HepG2 (cell line): ENCODE measurements around the gene GLDC. TPM values are rescaled to one million over a fixed set of nuclear protein-coding genes. Genes with fewer than 3 reads are reported as not detected.

ENCODE experiments used
- ATF7-NPFF ChIP-seq: sonication (generic); formaldehyde crosslinking; IDR thresholded peaks from 2 replicates; pipeline ENCODE4 v1.8.1; 2023; ENCODE audit warnings: mild to moderate bottlenecking, low read depth, missing genetic modification reagents, moderate library complexity
- BRCA1 ChIP-seq: sonication (generic); formaldehyde crosslinking; IDR thresholded peaks from 2 replicates; pipeline ENCODE4 v1.4.0; 2020; ENCODE audit warnings: missing genetic modification reagents
- BRD4 ChIP-seq: sonication (generic); formaldehyde crosslinking; IDR thresholded peaks from 2 replicates; pipeline ENCODE4 v1.4.0; 2020; ENCODE audit warnings: missing genetic modification reagents
- EEA1 ChIP-seq: sonication (generic); formaldehyde crosslinking; IDR thresholded peaks from 2 replicates; pipeline ENCODE4 v1.5.1; 2020; ENCODE audit warnings: mild to moderate bottlenecking, missing genetic modification reagents, borderline replicate concordance
- ELF1 ChIP-seq: sonication (generic); formaldehyde crosslinking; IDR thresholded peaks from 2 replicates; pipeline ENCODE4 v1.4.0; 2020; ENCODE audit warnings: missing genetic modification reagents
- HNRNPUL1 ChIP-seq: fragments of 200-400 bp; formaldehyde crosslinking; IDR thresholded peaks from 2 replicates; pipeline ENCODE4 v1.6.1; 2017; ENCODE audit warnings: low read depth, mild to moderate bottlenecking, low read length, moderate library complexity
- RFXAP ChIP-seq: sonication (generic); formaldehyde crosslinking; IDR thresholded peaks from 2 replicates; pipeline ENCODE4 v1.4.0; 2020; ENCODE audit warnings: missing genetic modification reagents, borderline replicate concordance
- SATB2 ChIP-seq: sonication (generic); formaldehyde crosslinking; IDR thresholded peaks from 2 replicates; pipeline ENCODE4 v1.5.0; 2020; ENCODE audit warnings: missing genetic modification reagents
- SP4 ChIP-seq: sonication (generic); formaldehyde crosslinking; IDR thresholded peaks from 2 replicates; pipeline ENCODE4 v1.8.1; 2023; ENCODE audit warnings: mild to moderate bottlenecking, missing genetic modification reagents
- TBP ChIP-seq: sonication (generic); formaldehyde crosslinking; IDR thresholded peaks from 2 replicates; pipeline ENCODE4 v1.5.0; 2020; ENCODE audit warnings: missing genetic modification reagents
- YEATS2 ChIP-seq: sonication (generic); formaldehyde crosslinking; IDR thresholded peaks from 2 replicates; pipeline ENCODE4 v1.4.0; 2020; ENCODE audit warnings: missing genetic modification reagents, borderline replicate concordance
- ZBTB25 ChIP-seq: IDR thresholded peaks from 2 replicates; pipeline ENCODE4 v1.6.1; 2018; ENCODE audit warnings: missing genetic modification reagents
- ZNF160 ChIP-seq: sonication (generic); formaldehyde crosslinking; IDR thresholded peaks from 2 replicates; pipeline ENCODE4 v1.8.0; 2022; ENCODE audit warnings: mild to moderate bottlenecking, inconsistent platforms, missing genetic modification reagents
- polyA plus RNA-seq, 8 experiments: library from polyadenylated mRNA; depleted of rRNA in 3 of 8; stranded (reverse) in 7 of 8; unstranded in 1 of 8; fragments of >200 nt; fragmentation: Illumina TruSeq in 4 of 8; extraction: Trizol in 4 of 8; gene quantifications; 2 replicates each; pipeline versions ENCODE4 v1.2.1 to v1.2.3, GENCODE V29; 2011 to 2016; ENCODE audit warnings: low read depth in 4 of 8, missing spikeins in 1 of 8, mixed read lengths in 1 of 8; ENCODE audit not compliant: insufficient read depth in 1 of 8
- total RNA-seq, 5 experiments: library from RNA; depleted of rRNA; stranded (reverse); fragments of >200 nt; fragmentation: Illumina TruSeq; extraction: Trizol; gene quantifications; 2 replicates each; pipeline ENCODE4 v1.2.3, GENCODE V29; 2016; ENCODE audit warnings: low read depth in 1 of 5
- TF ChIP-seq, protein P1 (sequence below): sonication (generic); formaldehyde crosslinking; IDR thresholded peaks from 2 replicates; pipeline ENCODE4 v1.4.0; 2020; ENCODE audit warnings: missing genetic modification reagents
- TF ChIP-seq, protein P2 (sequence below): sonication (generic); formaldehyde crosslinking; IDR thresholded peaks from 2 replicates; pipeline ENCODE4 v1.9.0; 2021; ENCODE audit warnings: missing genetic modification reagents, borderline replicate concordance
- TF ChIP-seq, protein P3 (sequence below): IDR thresholded peaks from 2 replicates; pipeline ENCODE4 v1.6.1; 2016
- TF ChIP-seq, protein P4 (sequence below): IDR thresholded peaks from 2 replicates; pipeline ENCODE4 v1.6.1; 2016; ENCODE audit warnings: low read depth
- TF ChIP-seq, protein P5 (sequence below): sonication (generic); formaldehyde crosslinking; conservative IDR thresholded peaks from 2 replicates; pipeline ENCODE4 v1.4.0; 2020; ENCODE audit warnings: missing genetic modification reagents

Gene GLDC
- total and polyA plus RNA-seq, 2 of the 13 experiments (the other 11 are each of a cell fraction or from before 2014, with no cell fraction given) = 59.3 to 115 TPM

GRCh38 chr9:6681147-6681956 is 35.8 kb upstream of the GLDC start (continued):
- TF ChIP-seq, protein P1, sequence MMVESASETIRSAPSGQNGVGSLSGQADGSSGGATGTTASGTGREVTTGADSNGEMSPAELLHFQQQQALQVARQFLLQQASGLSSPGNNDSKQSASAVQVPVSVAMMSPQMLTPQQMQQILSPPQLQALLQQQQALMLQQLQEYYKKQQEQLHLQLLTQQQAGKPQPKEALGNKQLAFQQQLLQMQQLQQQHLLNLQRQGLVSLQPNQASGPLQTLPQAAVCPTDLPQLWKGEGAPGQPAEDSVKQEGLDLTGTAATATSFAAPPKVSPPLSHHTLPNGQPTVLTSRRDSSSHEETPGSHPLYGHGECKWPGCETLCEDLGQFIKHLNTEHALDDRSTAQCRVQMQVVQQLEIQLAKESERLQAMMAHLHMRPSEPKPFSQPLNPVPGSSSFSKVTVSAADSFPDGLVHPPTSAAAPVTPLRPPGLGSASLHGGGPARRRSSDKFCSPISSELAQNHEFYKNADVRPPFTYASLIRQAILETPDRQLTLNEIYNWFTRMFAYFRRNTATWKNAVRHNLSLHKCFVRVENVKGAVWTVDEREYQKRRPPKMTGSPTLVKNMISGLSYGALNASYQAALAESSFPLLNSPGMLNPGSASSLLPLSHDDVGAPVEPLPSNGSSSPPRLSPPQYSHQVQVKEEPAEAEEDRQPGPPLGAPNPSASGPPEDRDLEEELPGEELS (CRISPR knock-in tag) = peak; percentile 35
- peak; percentile 79 for TF ChIP-seq RFXAP (CRISPR knock-in tag)
- 0 out of 2 replicates have a peak, but pooled peaks have one; percentile 68 for TF ChIP-seq EEA1 (CRISPR knock-in tag)
- peak; percentile 90; the same call in 1 of the 2 replicates for TF ChIP-seq YEATS2 (CRISPR knock-in tag)
- TF ChIP-seq ZBTB25 (CRISPR knock-in tag) = peak; percentile 38
- TF ChIP-seq TBP (CRISPR knock-in tag) = no peak
- TF ChIP-seq, protein P2, sequence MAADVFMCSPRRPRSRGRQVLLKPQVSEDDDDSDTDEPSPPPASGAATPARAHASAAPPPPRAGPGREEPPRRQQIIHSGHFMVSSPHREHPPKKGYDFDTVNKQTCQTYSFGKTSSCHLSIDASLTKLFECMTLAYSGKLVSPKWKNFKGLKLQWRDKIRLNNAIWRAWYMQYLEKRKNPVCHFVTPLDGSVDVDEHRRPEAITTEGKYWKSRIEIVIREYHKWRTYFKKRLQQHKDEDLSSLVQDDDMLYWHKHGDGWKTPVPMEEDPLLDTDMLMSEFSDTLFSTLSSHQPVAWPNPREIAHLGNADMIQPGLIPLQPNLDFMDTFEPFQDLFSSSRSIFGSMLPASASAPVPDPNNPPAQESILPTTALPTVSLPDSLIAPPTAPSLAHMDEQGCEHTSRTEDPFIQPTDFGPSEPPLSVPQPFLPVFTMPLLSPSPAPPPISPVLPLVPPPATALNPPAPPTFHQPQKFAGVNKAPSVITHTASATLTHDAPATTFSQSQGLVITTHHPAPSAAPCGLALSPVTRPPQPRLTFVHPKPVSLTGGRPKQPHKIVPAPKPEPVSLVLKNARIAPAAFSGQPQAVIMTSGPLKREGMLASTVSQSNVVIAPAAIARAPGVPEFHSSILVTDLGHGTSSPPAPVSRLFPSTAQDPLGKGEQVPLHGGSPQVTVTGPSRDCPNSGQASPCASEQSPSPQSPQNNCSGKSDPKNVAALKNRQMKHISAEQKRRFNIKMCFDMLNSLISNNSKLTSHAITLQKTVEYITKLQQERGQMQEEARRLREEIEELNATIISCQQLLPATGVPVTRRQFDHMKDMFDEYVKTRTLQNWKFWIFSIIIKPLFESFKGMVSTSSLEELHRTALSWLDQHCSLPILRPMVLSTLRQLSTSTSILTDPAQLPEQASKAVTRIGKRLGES (CRISPR knock-in tag) = peak; percentile 98
- TF ChIP-seq ZNF160 (CRISPR knock-in tag) = peak; percentile 94
- peak; percentile 69 for TF ChIP-seq SP4 (CRISPR knock-in tag)
- TF ChIP-seq BRD4 = peak; percentile 77
- peak; percentile 77; the same call in 1 of the 2 replicates for TF ChIP-seq SATB2 (CRISPR knock-in tag)
- TF ChIP-seq BRCA1 (CRISPR knock-in tag) = peak; percentile 93
- TF ChIP-seq, protein P3, sequence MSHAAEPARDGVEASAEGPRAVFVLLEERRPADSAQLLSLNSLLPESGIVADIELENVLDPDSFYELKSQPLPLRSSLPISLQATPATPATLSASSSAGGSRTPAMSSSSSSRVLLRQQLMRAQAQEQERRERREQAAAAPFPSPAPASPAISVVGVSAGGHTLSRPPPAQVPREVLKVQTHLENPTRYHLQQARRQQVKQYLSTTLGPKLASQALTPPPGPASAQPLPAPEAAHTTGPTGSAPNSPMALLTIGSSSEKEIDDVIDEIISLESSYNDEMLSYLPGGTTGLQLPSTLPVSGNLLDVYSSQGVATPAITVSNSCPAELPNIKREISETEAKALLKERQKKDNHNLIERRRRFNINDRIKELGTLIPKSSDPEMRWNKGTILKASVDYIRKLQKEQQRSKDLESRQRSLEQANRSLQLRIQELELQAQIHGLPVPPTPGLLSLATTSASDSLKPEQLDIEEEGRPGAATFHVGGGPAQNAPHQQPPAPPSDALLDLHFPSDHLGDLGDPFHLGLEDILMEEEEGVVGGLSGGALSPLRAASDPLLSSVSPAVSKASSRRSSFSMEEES (CRISPR knock-in tag) = peak; percentile 96
- TF ChIP-seq, protein P4, sequence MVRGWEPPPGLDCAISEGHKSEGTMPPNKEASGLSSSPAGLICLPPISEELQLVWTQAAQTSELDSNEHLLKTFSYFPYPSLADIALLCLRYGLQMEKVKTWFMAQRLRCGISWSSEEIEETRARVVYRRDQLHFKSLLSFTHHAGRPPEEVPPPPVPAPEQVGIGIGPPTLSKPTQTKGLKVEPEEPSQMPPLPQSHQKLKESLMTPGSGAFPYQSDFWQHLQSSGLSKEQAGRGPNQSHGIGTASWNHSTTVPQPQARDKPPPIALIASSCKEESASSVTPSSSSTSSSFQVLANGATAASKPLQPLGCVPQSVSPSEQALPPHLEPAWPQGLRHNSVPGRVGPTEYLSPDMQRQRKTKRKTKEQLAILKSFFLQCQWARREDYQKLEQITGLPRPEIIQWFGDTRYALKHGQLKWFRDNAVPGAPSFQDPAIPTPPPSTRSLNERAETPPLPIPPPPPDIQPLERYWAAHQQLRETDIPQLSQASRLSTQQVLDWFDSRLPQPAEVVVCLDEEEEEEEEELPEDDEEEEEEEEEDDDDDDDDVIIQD = peak; percentile 53
- TF ChIP-seq HNRNPUL1 = no peak
- TF ChIP-seq, protein P5, sequence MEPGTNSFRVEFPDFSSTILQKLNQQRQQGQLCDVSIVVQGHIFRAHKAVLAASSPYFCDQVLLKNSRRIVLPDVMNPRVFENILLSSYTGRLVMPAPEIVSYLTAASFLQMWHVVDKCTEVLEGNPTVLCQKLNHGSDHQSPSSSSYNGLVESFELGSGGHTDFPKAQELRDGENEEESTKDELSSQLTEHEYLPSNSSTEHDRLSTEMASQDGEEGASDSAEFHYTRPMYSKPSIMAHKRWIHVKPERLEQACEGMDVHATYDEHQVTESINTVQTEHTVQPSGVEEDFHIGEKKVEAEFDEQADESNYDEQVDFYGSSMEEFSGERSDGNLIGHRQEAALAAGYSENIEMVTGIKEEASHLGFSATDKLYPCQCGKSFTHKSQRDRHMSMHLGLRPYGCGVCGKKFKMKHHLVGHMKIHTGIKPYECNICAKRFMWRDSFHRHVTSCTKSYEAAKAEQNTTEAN = peak; percentile 85
- peak; percentile 98 for TF ChIP-seq ELF1
- TF ChIP-seq ATF7-NPFF (CRISPR knock-in tag) = 0 out of 2 replicates have a peak, but pooled peaks have one; percentile 33
